Stimulated activated CD8-positive, alpha-beta memory T cell treated with anti-CD3 and anti-CD28 coated beads, Interleukin-4, amount 100 ng/mL, for 24 hours (primary cell): Measurements from ENCODE around the gene ECEL1.
"Not testable (repeated sequence)": the region's sequence is repeated elsewhere in the genome, so short reads cannot be mapped to it uniquely, and the experiment has no call there.

Experiments
- DNase-seq: peaks from one replicate; pipeline ENCODE4 v3.0.0-alpha.2; 2020; ENCODE audit warnings: low read depth

ECEL1 gene

GRCh38 chr2:232487385-232488096 is at the start of gene ECEL1:
Gene ECEL1, minus strand, starts transcription at chr2:232487834. Its CDS starts 1,181 bp downstream, at chr2:232486653.
- DNase-seq: no peak

- no peak for DNase-seq
These were observed 49.4 kb upstream of the ECEL1 start for GRCh38 chr2:232537079-232537478.

GRCh38 chr2:232535761-232536530 is 48.3 kb upstream of the ECEL1 start:
- no peak for DNase-seq

- DNase-seq: no peak
These were observed 47.5 kb upstream of the ECEL1 start for GRCh38 chr2:232534940-232535651.

GRCh38 chr2:232533944-232534710 is 46.5 kb upstream of the ECEL1 start:
- DNase-seq: no peak

GRCh38 chr2:232532821-232533220 is 45.2 kb upstream of the ECEL1 start:
- DNase-seq: not testable (repeated sequence)

GRCh38 chr2:232532419-232532818 is 44.8 kb upstream of the ECEL1 start:
- no peak for DNase-seq

- no peak for DNase-seq
These were observed 43.1 kb upstream of the ECEL1 start for GRCh38 chr2:232530626-232531260.

GRCh38 chr2:232529806-232530547 is 42.3 kb upstream of the ECEL1 start:
- no peak for DNase-seq

GRCh38 chr2:232528746-232529460 is 41.3 kb upstream of the ECEL1 start:
- no peak for DNase-seq

GRCh38 chr2:232527905-232528470 is 40.4 kb upstream of the ECEL1 start:
- DNase-seq: no peak

GRCh38 chr2:232526372-232526941 is 38.8 kb upstream of the ECEL1 start:
- DNase-seq: no peak

- no peak for DNase-seq
These were observed 38.2 kb upstream of the ECEL1 start, which contains the start of gene CHRND for GRCh38 chr2:232525791-232526371. Gene CHRND, plus strand, starts transcription at chr2:232526160. Its CDS starts 56 bp downstream, at chr2:232526216.

GRCh38 chr2:232525199-232525598 is 37.6 kb upstream of the ECEL1 start:
- DNase-seq: no peak

- DNase-seq: no peak
These were observed 37.1 kb upstream of the ECEL1 start for GRCh38 chr2:232524771-232525170.

- no peak for DNase-seq
These were observed 36.3 kb upstream of the ECEL1 start for GRCh38 chr2:232523682-232524597.

- no peak for DNase-seq
These were observed 35.7 kb upstream of the ECEL1 start for GRCh38 chr2:232523402-232523681.
